Natural killer cell (primary cell): ENCODE data around the gene SPATA3. TPM values are rescaled to one million over a fixed set of nuclear protein-coding genes. Genes with fewer than 3 reads are reported as not detected.

Source experiments
- ATAC-seq, 3 donors: fragments of 150-1000 bp in 2 of 3; fragments of 200-7000 bp in 1 of 3; cut with Tn5 transposase; 1 replicate in 1 of 3; 2 replicates in 2 of 3; pipeline ENCODE4 v1.10.0; 2021; ENCODE audit warnings: mild to moderate bottlenecking in 2 of 3, moderate library complexity in 2 of 3
- DNase-seq, 2 donors: peaks; one replicate each; pipeline versions ENCODE4 v3.0.0 to v3.0.0-alpha.2; 2013 to 2021; ENCODE audit warnings: mixed read lengths in 1 of 2
- H3K27ac ChIP-seq: one replicate; pipeline ENCODE4 v1.5.1; 2013; ENCODE audit warnings: mild to moderate bottlenecking, low read length
- H3K27me3 ChIP-seq: one replicate; pipeline ENCODE4 v1.6.1; 2013; ENCODE audit warnings: low read length; ENCODE audit not compliant: control insufficient read depth, insufficient read depth
- H3K36me3 ChIP-seq: one replicate; pipeline ENCODE4 v1.6.1; 2013; ENCODE audit warnings: low read length; ENCODE audit not compliant: control insufficient read depth, insufficient read depth
- H3K4me1 ChIP-seq: one replicate; pipeline ENCODE4 v1.6.1; 2013; ENCODE audit warnings: low read length; ENCODE audit not compliant: control insufficient read depth, insufficient read depth
- H3K4me3 ChIP-seq: one replicate; pipeline ENCODE4 v1.5.1; 2013; ENCODE audit warnings: low read length
- H3K9me3 ChIP-seq: one replicate; pipeline ENCODE4 v1.6.1; 2013; ENCODE audit warnings: low read length; ENCODE audit not compliant: control insufficient read depth, insufficient read depth
- H3K27ac Mint-ChIP-seq, 2 donors: one replicate each; pipeline ENCODE4 v1.8.0; 2022; ENCODE audit warnings: mild to moderate bottlenecking in 2 of 2, mixed read lengths in 2 of 2, moderate library complexity in 1 of 2
- H3K27me3 Mint-ChIP-seq, 2 donors: one replicate each; pipeline ENCODE4 v1.8.0; 2022; ENCODE audit warnings: low read depth in 2 of 2, mixed read lengths in 2 of 2
- H3K36me3 Mint-ChIP-seq: one replicate; pipeline ENCODE4 v1.8.0; 2022; ENCODE audit warnings: mixed read lengths
- H3K4me1 Mint-ChIP-seq, 2 donors: one replicate each; pipeline ENCODE4 v1.8.0; 2022; ENCODE audit warnings: mixed read lengths in 2 of 2
- H3K4me3 Mint-ChIP-seq: one replicate; pipeline ENCODE4 v1.8.0; 2022; ENCODE audit warnings: mild to moderate bottlenecking, moderate library complexity, mixed read lengths
- H3K9me3 Mint-ChIP-seq, 2 donors: one replicate each; pipeline ENCODE4 v1.8.0; 2022; ENCODE audit warnings: mixed read lengths in 2 of 2
- WGBS: methylation state at CpG from one replicate; pipeline ENCODE4 v1.1.7; 2013; ENCODE audit warnings: missing lambda C conversion rate; ENCODE audit not compliant: insufficient coverage; 5-methylcytosine and 5-hydroxymethylcytosine counted together
- intact Hi-C: fragments of 100-400 bp; cut with micrococcal nuclease; formaldehyde crosslinking; loops from one replicate; pipeline ENCODE4 v1.14.2; 2022
- total RNA-seq, 4 donors: library from RNA; stranded (reverse); fragments of 120-200 nt in 1 of 4; gene quantifications; one replicate each; pipeline versions ENCODE4 v1.2.3 to v1.2.4, GENCODE V29; 2013 to 2022
- TF ChIP-seq, protein P1 (sequence below): fragments of 200-600 bp; IDR thresholded peaks from one replicate; pipeline ENCODE4 v1.8.0; 2022; ENCODE audit warnings: antibody characterized with exemption

Gene SPATA3
- total RNA-seq, 3 donors from 2014 or later (not counting 1 experiment from before 2014, with no cell fraction given): not detected

DNA sequence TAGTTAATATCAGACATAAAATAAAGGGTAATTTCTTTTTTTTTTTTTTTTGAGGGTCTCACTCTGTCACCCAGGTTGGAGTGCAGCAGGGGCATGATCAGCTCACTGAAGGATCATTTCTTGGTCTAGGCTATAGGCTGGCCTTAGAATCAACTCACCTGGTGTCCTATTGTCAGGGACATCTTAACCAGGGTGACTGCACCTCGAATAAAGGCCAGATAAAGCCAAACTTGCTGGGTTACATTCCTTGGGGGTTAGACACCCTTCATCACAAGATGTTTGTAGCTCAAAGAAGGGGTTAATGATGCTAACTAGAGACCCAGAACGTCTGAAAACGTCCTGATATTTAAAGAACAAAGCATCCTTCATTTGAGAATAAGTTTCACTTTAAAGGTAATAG, 17.9 kb downstream of the SPATA3 start:
- H3K4me1 Mint-ChIP-seq: peaks cover 0 to 8% of the 10 kb centered on the region in 2 donors
- WGBS: 0% methylated on average over 1 of the region's 3 CpGs
- no peaks in the 10 kb centered on the region for H3K36me3 Mint-ChIP-seq
- ATAC-seq (no peak), DNase-seq (no peak)
- no peaks in the 10 kb centered on the region for H3K9me3 Mint-ChIP-seq
- Histone ChIP-seq H3K36me3 (no peaks in the 10 kb centered on the region), H3K9me3 (no peaks in the 10 kb centered on the region), H3K27me3 (peaks cover 12% of the 10 kb centered on the region), H3K4me3 (no peak overlapping the region), H3K4me1 (peaks cover 4% of the 10 kb centered on the region), H3K27ac (no peak overlapping the region)
- no peak overlapping the region for H3K4me3 Mint-ChIP-seq
- no peak overlapping the region for H3K27ac Mint-ChIP-seq
- TF ChIP-seq, protein P1, sequence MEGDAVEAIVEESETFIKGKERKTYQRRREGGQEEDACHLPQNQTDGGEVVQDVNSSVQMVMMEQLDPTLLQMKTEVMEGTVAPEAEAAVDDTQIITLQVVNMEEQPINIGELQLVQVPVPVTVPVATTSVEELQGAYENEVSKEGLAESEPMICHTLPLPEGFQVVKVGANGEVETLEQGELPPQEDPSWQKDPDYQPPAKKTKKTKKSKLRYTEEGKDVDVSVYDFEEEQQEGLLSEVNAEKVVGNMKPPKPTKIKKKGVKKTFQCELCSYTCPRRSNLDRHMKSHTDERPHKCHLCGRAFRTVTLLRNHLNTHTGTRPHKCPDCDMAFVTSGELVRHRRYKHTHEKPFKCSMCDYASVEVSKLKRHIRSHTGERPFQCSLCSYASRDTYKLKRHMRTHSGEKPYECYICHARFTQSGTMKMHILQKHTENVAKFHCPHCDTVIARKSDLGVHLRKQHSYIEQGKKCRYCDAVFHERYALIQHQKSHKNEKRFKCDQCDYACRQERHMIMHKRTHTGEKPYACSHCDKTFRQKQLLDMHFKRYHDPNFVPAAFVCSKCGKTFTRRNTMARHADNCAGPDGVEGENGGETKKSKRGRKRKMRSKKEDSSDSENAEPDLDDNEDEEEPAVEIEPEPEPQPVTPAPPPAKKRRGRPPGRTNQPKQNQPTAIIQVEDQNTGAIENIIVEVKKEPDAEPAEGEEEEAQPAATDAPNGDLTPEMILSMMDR: no peak
- peaks cover 32 to 62% of the 10 kb centered on the region in 2 donors for H3K27me3 Mint-ChIP-seq
- intact Hi-C loops: no loop called here

DNA sequence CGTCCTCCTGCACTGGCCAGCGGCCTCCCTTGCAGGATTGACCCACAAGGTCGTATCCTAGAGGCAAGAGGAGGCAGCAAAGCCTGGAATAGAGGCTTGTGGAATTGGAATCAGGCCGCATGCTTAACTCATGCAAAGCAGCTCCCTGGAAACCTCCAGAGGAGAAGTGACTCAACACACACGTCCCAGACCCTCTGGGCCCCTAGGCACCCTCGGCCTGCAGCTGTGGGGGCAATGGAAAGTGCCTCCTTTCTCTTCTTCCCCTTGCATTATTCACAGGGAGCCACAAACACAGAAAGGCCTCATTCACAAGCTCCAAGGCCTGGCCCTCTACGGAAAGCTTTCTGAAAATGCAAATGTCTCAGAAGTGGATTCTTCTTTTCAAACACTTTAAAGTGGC, 19.6 kb downstream of the SPATA3 start:
- peaks cover 33 to 56% of the 10 kb centered on the region in 2 donors for H3K27me3 Mint-ChIP-seq
- no peak overlapping the region for H3K27ac Mint-ChIP-seq
- Histone ChIP-seq H3K27me3 (peaks cover 12% of the 10 kb centered on the region), H3K27ac (no peak overlapping the region), H3K9me3 (no peaks in the 10 kb centered on the region), H3K36me3 (no peaks in the 10 kb centered on the region), H3K4me3 (no peak overlapping the region), H3K4me1 (peaks cover 4% of the 10 kb centered on the region)
- no peak overlapping the region for H3K4me3 Mint-ChIP-seq
- H3K9me3 Mint-ChIP-seq: no peaks in the 10 kb centered on the region
- TF ChIP-seq, protein P1: no peak
- DNase-seq (no peak), ATAC-seq (no peak)
- H3K4me1 Mint-ChIP-seq: peaks cover 0 to 8% of the 10 kb centered on the region in 2 donors
- 84% methylated on average over 7 of the region's 7 CpGs for WGBS
- no peaks in the 10 kb centered on the region for H3K36me3 Mint-ChIP-seq
- intact Hi-C loops: no loop called here

DNA sequence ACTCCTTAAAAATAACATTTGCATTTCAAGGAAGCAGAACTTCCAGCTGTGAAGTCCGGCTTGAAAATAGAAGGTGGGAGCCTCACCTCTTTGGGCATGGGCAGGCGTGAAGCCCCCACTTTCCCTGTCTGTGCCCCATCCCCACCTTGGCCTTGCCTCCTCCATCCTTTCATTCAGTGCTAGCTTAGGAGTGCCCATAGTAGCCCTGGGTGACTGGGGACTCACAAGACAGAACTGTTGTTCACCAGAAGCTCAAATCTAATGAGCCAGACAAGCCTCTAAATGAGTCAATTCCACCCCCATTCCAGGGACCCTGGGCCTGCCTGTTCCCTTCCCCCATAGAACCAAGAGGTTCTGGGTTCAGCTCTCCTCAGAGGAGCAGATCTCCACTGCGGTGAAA, 20.0 kb downstream of the SPATA3 start:
- TF ChIP-seq, protein P1: no peak
- H3K4me1 ChIP-seq: peaks cover 4% of the 10 kb centered on the region
- DNase-seq: no peak
- Mint-ChIP-seq H3K36me3 (no peaks in the 10 kb centered on the region), H3K9me3 (no peaks in the 10 kb centered on the region), H3K27ac (no peak overlapping the region), H3K4me1 (peaks cover 0 to 8% of the 10 kb centered on the region in 2 donors), H3K27me3 (peaks cover 33 to 58% of the 10 kb centered on the region in 2 donors), H3K4me3 (no peak overlapping the region)
- H3K4me3 ChIP-seq: no peak overlapping the region
- intact Hi-C loops: no loop called here
- no peaks in the 10 kb centered on the region for H3K9me3 ChIP-seq
- no peaks in the 10 kb centered on the region for H3K36me3 ChIP-seq
- no peak overlapping the region for H3K27ac ChIP-seq
- no peak for ATAC-seq
- peaks cover 12% of the 10 kb centered on the region for H3K27me3 ChIP-seq
- WGBS: 95% methylated on average over 3 of the region's 3 CpGs

DNA sequence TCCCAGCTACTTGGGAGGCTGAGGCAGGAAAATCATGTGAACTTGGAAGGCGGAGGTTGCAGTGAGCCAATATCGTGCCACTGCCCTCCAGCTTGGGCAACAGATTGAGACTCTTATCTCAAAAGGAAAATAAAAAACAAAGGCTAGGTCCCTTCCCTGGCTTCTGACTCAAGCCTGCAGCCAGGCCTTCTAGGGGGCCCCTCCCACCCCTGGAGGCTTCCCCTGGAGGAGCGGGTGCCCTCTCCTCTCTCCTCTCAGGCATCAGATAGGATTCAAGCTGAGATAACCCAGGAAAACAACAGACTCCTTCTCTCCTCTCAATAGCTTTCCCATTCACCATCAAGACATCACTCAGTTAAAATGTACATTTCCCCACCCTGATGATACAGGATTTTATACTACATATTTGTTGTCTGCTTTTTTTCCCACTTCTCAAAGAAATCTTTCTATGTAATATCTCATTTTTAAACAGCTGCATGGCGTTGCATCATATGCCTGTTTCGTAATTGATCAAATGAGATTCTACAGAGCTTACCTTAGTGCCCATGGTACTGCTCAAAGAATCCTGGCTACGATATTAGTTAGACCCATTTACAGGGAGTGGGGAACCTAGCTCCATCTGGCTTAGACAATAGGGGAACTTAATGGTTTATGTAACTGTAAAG, 20.8 kb downstream of the SPATA3 start:
- intact Hi-C loops: no loop called here
- peaks cover 12% of the 10 kb centered on the region for H3K27me3 ChIP-seq
- 88% methylated on average over 6 of the region's 6 CpGs for WGBS
- Mint-ChIP-seq H3K27ac (no peak overlapping the region), H3K27me3 (peaks cover 34 to 64% of the 10 kb centered on the region in 2 donors), H3K4me1 (peaks cover 0 to 8% of the 10 kb centered on the region in 2 donors), H3K9me3 (no peaks in the 10 kb centered on the region), H3K36me3 (no peaks in the 10 kb centered on the region), H3K4me3 (no peak overlapping the region)
- no peaks in the 10 kb centered on the region for H3K36me3 ChIP-seq
- no peak for ATAC-seq
- DNase-seq: no peak
- H3K9me3 ChIP-seq: no peaks in the 10 kb centered on the region
- no peak overlapping the region for H3K27ac ChIP-seq
- TF ChIP-seq, protein P1: no peak
- H3K4me3 ChIP-seq: no peak overlapping the region
- H3K4me1 ChIP-seq: peaks cover 4% of the 10 kb centered on the region
